ENCODE data around the gene PRICKLE1. TPM values are rescaled to one million over a fixed set of nuclear protein-coding genes. Genes with fewer than 3 reads are reported as not detected.

Gene PRICKLE1
- polyA plus RNA-seq, 1 donor (not counting 4 experiments of a cell fraction or from before 2014, with no cell fraction given): 3.5 TPM

DNA sequence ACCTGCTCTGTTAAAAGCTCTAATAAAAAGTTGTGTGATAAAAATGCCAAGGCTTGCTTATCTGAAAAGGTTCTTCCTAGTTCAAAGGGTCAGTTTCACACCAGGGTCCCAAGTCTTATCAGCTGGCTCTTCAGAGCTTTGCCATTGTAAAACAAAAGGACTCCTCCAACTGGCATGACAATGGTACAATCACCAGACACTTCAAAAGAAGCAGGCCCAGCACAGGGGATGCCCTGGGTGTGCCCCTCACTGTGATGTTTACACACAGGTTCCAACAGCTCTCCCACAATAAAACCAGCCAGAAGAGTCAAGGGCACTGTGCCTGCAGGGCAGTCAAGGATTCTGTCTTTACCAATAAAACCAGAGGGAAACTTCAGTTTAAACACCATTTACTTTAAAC, 78.7 kb downstream of the PRICKLE1 start:
- no peak overlapping the region for H3K9ac ChIP-seq (ENCODE audit: control insufficient read depth, extremely low read depth, insufficient read depth, low read length)
- H3K27ac ChIP-seq (ENCODE audit: control insufficient read depth, insufficient read depth, low read length): no peak overlapping the region
- DNase-seq (ENCODE audit: low read depth, low spot score) (no peak), FAIRE-seq (no peak)
- no peak overlapping the region for H3K4me2 ChIP-seq (ENCODE audit: control insufficient read depth, extremely low read depth, insufficient read depth, low read depth, low read length)
- H3K36me3 ChIP-seq (ENCODE audit: control insufficient read depth in 2 of 2, extremely low read depth in 1 of 2, insufficient read depth in 2 of 2, low read length in 2 of 2): no peaks in the 10 kb centered on the region
- dilution Hi-C loops (cut with MboI; ENCODE audit: extremely low pct_ligation_motif_present, low sequenced_read_pairs): no loop called here
- no peak overlapping the region for H2AFZ ChIP-seq (ENCODE audit: control insufficient read depth, low read length)
- H3K9me3 ChIP-seq (ENCODE audit: control insufficient read depth, low read depth, low read length): no peaks in the 10 kb centered on the region
- H3K4me1 ChIP-seq (ENCODE audit: control insufficient read depth, extremely low read depth, insufficient read depth, low read length): no peaks in the 10 kb centered on the region
- no peak for TF ChIP-seq EZH2 (IDR thresholded peaks at IDR 0.05; ENCODE audit: low read length)
- TF ChIP-seq, protein P1, sequence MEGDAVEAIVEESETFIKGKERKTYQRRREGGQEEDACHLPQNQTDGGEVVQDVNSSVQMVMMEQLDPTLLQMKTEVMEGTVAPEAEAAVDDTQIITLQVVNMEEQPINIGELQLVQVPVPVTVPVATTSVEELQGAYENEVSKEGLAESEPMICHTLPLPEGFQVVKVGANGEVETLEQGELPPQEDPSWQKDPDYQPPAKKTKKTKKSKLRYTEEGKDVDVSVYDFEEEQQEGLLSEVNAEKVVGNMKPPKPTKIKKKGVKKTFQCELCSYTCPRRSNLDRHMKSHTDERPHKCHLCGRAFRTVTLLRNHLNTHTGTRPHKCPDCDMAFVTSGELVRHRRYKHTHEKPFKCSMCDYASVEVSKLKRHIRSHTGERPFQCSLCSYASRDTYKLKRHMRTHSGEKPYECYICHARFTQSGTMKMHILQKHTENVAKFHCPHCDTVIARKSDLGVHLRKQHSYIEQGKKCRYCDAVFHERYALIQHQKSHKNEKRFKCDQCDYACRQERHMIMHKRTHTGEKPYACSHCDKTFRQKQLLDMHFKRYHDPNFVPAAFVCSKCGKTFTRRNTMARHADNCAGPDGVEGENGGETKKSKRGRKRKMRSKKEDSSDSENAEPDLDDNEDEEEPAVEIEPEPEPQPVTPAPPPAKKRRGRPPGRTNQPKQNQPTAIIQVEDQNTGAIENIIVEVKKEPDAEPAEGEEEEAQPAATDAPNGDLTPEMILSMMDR (optimal IDR thresholded peaks at IDR 0.05 in 1 of 3, IDR thresholded peaks at IDR 0.05 in 1 of 3, conservative IDR thresholded peaks at IDR 0.05 in 1 of 3; ENCODE audit: extremely low read depth in 1 of 3, insufficient read depth in 2 of 3, low read length in 3 of 3): no peak
- H3K79me2 ChIP-seq (ENCODE audit: control insufficient read depth, insufficient read depth, low read length): no peaks in the 10 kb centered on the region
- H3K27me3 ChIP-seq (ENCODE audit: control insufficient read depth, extremely low read depth, insufficient read depth, low read length): no peaks in the 10 kb centered on the region
- no peak overlapping the region for H3K4me3 ChIP-seq (ENCODE audit: control insufficient read depth in 2 of 3, extremely low read depth in 1 of 3, insufficient read depth in 2 of 3, low read depth in 1 of 3, low read length in 3 of 3)
- no peaks in the 10 kb centered on the region for H4K20me1 ChIP-seq (ENCODE audit: control insufficient read depth, extremely low read depth, insufficient read depth, low read length)
- no peaks in the 10 kb centered on the region for H3K9me1 ChIP-seq (ENCODE audit: control insufficient read depth, extremely low read depth, insufficient read depth, low read length)

DNA sequence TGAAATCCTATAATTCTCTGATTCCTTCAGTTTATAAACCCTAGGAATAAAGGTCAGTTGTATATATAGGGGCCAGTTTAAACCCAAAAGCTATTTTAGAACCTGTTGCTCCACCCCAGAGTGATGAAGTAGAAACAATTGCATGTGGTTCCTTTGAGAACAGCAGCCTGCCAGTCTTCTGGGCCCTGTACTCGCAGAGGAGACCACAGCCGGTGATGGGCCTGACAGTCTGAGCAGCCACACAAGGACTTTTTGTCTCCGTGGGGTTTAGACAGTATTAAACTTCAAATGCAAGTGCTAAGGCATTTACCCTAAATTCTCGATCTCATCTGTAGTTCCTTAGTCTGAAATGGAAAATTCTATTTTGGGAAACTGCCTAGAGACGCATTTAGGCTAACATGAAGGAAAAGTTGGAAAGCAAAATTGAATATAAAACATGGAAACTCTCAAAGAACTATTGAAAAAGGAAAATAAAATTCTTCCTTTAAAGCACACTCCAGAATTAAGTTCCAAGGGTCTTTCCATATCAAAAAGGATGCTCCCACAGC, 80.6 kb downstream of the PRICKLE1 start:
- Histone ChIP-seq H3K4me3 (ENCODE audit: control insufficient read depth in 2 of 3, extremely low read depth in 1 of 3, insufficient read depth in 2 of 3, low read depth in 1 of 3, low read length in 3 of 3) (no peak overlapping the region), H4K20me1 (ENCODE audit: control insufficient read depth, extremely low read depth, insufficient read depth, low read length) (no peaks in the 10 kb centered on the region), H3K9ac (ENCODE audit: control insufficient read depth, extremely low read depth, insufficient read depth, low read length) (no peak overlapping the region), H3K9me3 (ENCODE audit: control insufficient read depth, low read depth, low read length) (no peaks in the 10 kb centered on the region), H3K27ac (ENCODE audit: control insufficient read depth, insufficient read depth, low read length) (no peak overlapping the region), H3K27me3 (ENCODE audit: control insufficient read depth, extremely low read depth, insufficient read depth, low read length) (no peaks in the 10 kb centered on the region), H3K9me1 (ENCODE audit: control insufficient read depth, extremely low read depth, insufficient read depth, low read length) (no peaks in the 10 kb centered on the region), H3K4me1 (ENCODE audit: control insufficient read depth, extremely low read depth, insufficient read depth, low read length) (no peaks in the 10 kb centered on the region), H3K36me3 (ENCODE audit: control insufficient read depth in 2 of 2, extremely low read depth in 1 of 2, insufficient read depth in 2 of 2, low read length in 2 of 2) (no peaks in the 10 kb centered on the region), H2AFZ (ENCODE audit: control insufficient read depth, low read length) (no peak overlapping the region), H3K4me2 (ENCODE audit: control insufficient read depth, extremely low read depth, insufficient read depth, low read depth, low read length) (no peak overlapping the region), H3K79me2 (ENCODE audit: control insufficient read depth, insufficient read depth, low read length) (no peaks in the 10 kb centered on the region)
- DNase-seq (ENCODE audit: low read depth, low spot score) (no peak), FAIRE-seq (no peak)
- dilution Hi-C loops (cut with MboI; ENCODE audit: extremely low pct_ligation_motif_present, low sequenced_read_pairs): no loop called here
- TF ChIP-seq, protein P1 (optimal IDR thresholded peaks at IDR 0.05 in 1 of 3, IDR thresholded peaks at IDR 0.05 in 1 of 3, conservative IDR thresholded peaks at IDR 0.05 in 1 of 3; ENCODE audit: extremely low read depth in 1 of 3, insufficient read depth in 2 of 3, low read length in 3 of 3): no peak
- no peak for TF ChIP-seq EZH2 (IDR thresholded peaks at IDR 0.05; ENCODE audit: low read length)
